ENCODE data around the gene FAM53C.
"Not testable (repeated sequence)": the region's sequence is repeated elsewhere in the genome, so short reads cannot be mapped to it uniquely, and the experiment has no call there.

The FAM53C gene

GRCh38 chr5:138389332-138389731 lies 51.3 kb downstream of the FAM53C start:
- in situ Hi-C loops (cut with MboI; ENCODE audit: low sequenced_read_pairs): no loop called here

- in situ Hi-C loops (cut with MboI; ENCODE audit: low sequenced_read_pairs): not testable (repeated sequence)
Measured at GRCh38 chr5:138389911-138390310, 51.8 kb downstream of the FAM53C start.

- in situ Hi-C loops (cut with MboI; ENCODE audit: low sequenced_read_pairs): no loop called here
Measured at GRCh38 chr5:138391859-138392386, 53.9 kb downstream of the FAM53C start.
